RWPE2 (cell line): ENCODE data around the gene CDC42BPA.

Source experiments
- ATAC-seq: fragments of 200-7000 bp; cut with Tn5 transposase; 3 replicates; pipeline ENCODE4 v1.9.1; 2021; ENCODE audit warnings: low read depth
- DNase-seq: peaks from one replicate; pipeline ENCODE4 v3.0.0-alpha.2; 2020; ENCODE audit warnings: low spot score
- H3K27ac ChIP-seq: fragments of 450-650 bp; 2 replicates; pipeline ENCODE4 v1.5.1; 2017; ENCODE audit warnings: mild to moderate bottlenecking; ENCODE audit not compliant: poor library complexity, severe bottlenecking
- H3K27me3 ChIP-seq: fragments of 250-450 bp; sonication (Bioruptor Pico); 2 replicates; pipeline ENCODE4 v1.5.1; 2021; ENCODE audit warnings: mild to moderate bottlenecking, moderate library complexity; ENCODE audit not compliant: insufficient read depth, poor library complexity, severe bottlenecking
- H3K36me3 ChIP-seq: fragments of 250-450 bp; sonication (Bioruptor Pico); 2 replicates; pipeline ENCODE4 v1.5.1; 2020; ENCODE audit warnings: low read depth, mild to moderate bottlenecking, moderate library complexity
- H3K4me1 ChIP-seq: fragments of 250-450 bp; sonication (Bioruptor Pico); 2 replicates; pipeline ENCODE4 v1.5.1; 2021; ENCODE audit warnings: mild to moderate bottlenecking, moderate library complexity; ENCODE audit not compliant: insufficient read depth, poor library complexity, severe bottlenecking
- H3K4me3 ChIP-seq: fragments of 250-450 bp; sonication (Bioruptor Pico); 2 replicates; pipeline ENCODE4 v1.5.1; 2021; ENCODE audit warnings: mild to moderate bottlenecking, moderate library complexity; ENCODE audit not compliant: severe bottlenecking
- H3K9me3 ChIP-seq: fragments of 250-450 bp; sonication (Bioruptor Pico); 2 replicates; pipeline ENCODE4 v1.5.1; 2021; ENCODE audit warnings: mild to moderate bottlenecking, moderate library complexity; ENCODE audit not compliant: severe bottlenecking
- TF ChIP-seq, protein P1 (sequence below): fragments of 450-650 bp; IDR thresholded peaks from one replicate; pipeline ENCODE4 v1.5.1; 2017; ENCODE audit warnings: mild to moderate bottlenecking, moderate library complexity; ENCODE audit not compliant: poor library complexity, severe bottlenecking

Gene CDC42BPA

DNA sequence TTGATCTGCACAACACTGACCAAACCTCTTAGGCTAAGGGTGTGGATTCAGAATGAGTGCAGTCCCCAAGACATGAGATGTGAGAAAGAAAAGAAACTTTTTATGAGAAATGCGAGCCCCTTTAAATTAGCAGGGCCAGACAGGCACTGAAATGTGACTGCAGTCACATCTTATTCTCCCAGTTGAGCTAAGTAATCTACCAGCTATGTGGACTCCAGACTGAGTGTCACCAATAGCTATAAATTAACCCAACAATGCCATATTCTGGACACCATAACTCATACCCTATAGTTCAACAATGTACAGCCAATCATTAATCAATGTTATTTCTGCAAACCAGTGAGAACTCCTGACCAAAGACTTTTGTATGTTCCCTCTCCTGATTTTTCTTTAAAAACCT is 225.0 kb downstream of the CDC42BPA start:
- H3K9me3 ChIP-seq = no peaks in the 10 kb centered on the region
- no peak for DNase-seq
- no peak overlapping the region for H3K4me3 ChIP-seq
- TF ChIP-seq, protein P1, sequence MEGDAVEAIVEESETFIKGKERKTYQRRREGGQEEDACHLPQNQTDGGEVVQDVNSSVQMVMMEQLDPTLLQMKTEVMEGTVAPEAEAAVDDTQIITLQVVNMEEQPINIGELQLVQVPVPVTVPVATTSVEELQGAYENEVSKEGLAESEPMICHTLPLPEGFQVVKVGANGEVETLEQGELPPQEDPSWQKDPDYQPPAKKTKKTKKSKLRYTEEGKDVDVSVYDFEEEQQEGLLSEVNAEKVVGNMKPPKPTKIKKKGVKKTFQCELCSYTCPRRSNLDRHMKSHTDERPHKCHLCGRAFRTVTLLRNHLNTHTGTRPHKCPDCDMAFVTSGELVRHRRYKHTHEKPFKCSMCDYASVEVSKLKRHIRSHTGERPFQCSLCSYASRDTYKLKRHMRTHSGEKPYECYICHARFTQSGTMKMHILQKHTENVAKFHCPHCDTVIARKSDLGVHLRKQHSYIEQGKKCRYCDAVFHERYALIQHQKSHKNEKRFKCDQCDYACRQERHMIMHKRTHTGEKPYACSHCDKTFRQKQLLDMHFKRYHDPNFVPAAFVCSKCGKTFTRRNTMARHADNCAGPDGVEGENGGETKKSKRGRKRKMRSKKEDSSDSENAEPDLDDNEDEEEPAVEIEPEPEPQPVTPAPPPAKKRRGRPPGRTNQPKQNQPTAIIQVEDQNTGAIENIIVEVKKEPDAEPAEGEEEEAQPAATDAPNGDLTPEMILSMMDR = no peak
- H3K36me3 ChIP-seq = no peaks in the 10 kb centered on the region
- H3K4me1 ChIP-seq = no peaks in the 10 kb centered on the region
- no peak for ATAC-seq
- H3K27me3 ChIP-seq = no peaks in the 10 kb centered on the region
- H3K27ac ChIP-seq = no peak overlapping the region

DNA sequence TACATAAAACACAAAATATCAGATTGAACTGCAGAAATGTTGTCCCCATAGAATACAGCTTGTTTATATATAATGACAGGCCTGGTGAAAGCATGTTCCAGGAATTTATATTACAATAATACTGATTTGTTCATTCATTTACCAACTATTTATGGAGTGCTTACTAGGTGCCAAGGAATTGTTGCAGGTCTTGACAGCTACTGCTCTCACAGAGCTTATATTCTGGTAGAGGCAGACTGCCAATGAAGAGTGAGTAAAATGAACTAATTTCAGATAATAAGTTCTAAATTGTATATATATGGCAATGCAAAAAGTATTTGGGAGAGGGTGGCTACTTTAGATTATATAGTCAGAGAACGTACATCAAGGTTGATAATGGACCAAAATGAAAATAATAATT is 226.2 kb downstream of the CDC42BPA start:
- Histone ChIP-seq H3K27ac (no peak overlapping the region), H3K27me3 (no peaks in the 10 kb centered on the region), H3K9me3 (no peaks in the 10 kb centered on the region), H3K36me3 (no peaks in the 10 kb centered on the region), H3K4me1 (no peaks in the 10 kb centered on the region), H3K4me3 (no peak overlapping the region)
- TF ChIP-seq, protein P1 = no peak
- DNase-seq (no peak), ATAC-seq (no peak)

DNA sequence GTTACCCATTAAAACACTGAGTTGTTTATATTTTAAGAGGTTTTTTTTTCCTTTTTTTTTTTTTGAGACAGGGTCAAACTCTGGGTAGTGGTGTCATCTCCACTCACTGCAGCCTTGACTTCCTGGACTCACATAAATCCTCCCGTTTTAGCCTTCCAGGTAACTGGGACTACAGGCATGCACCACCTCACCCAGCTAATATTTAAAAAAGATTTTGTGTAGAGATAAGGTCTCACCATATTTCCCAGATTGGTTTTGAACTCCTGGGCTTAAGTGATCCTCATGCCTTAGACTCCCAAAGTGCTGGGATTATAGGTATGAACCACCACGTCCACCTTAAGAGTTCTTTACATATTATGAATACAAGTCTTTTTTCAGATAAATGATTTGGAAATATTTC is 231.7 kb downstream of the CDC42BPA start:
- ATAC-seq (no peak), DNase-seq (no peak)
- Histone ChIP-seq H3K4me1 (no peaks in the 10 kb centered on the region), H3K4me3 (no peak overlapping the region), H3K9me3 (no peaks in the 10 kb centered on the region), H3K36me3 (no peaks in the 10 kb centered on the region), H3K27me3 (no peaks in the 10 kb centered on the region), H3K27ac (no peak overlapping the region)
- TF ChIP-seq, protein P1 = no peak

DNA sequence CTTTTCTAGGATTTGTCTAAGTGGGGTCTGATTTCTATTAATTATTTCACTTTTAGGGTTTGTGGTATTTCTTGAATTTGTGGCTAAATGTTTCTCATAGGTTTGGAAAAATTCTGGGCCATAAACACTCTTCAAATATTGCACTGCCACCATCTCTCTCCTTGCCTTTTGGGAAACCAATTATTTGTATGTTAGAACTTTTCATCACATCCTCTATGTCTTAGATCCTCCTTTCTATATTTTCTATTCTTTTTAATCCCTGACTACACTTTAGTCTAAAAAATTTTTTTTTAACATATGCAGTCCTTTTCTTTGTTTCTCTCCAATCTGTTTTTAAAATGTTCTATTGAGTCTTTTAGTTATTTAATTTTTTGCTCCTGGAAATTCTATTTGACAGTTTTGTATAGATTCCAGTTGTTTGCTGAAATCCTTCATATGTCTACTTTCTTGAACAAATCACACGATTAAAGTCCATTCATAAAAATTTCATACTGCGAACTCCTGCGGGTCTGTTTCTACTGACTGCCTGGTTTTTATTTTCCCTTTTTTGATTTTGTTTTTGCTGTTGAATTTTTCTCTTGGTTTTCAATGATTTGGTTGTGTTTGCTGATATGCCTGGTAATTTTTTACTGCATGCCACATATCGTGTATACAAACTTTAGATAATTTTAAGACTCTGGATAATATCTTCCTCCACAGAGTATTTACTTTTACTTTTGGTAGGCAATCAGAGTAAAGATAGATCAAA is 235.1 kb downstream of the CDC42BPA start:
- no peaks in the 10 kb centered on the region for H3K27me3 ChIP-seq
- no peaks in the 10 kb centered on the region for H3K4me1 ChIP-seq
- H3K27ac ChIP-seq = no peak overlapping the region
- no peaks in the 10 kb centered on the region for H3K9me3 ChIP-seq
- ATAC-seq (no peak), DNase-seq (no peak)
- no peaks in the 10 kb centered on the region for H3K36me3 ChIP-seq
- H3K4me3 ChIP-seq = no peak overlapping the region
- TF ChIP-seq, protein P1 = no peak

DNA sequence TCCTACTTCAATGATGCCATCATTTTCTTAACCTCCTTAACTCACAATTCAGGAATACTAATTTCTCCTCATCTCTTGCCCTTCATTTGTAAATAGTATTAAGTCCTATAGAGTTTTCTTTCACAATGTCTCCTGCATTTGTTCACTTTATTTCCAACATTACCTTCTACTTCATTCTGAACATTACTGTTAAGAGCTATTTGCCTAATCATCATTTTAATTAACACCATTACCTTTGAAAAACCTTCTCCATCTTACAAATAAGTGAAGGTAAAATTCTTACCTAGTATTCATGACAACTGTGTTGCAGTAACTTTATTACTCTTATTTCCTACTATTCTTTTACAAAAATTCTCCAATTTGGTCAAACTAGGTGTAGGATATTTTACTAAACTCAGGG is 240.5 kb downstream of the CDC42BPA start:
- Histone ChIP-seq H3K27me3 (no peaks in the 10 kb centered on the region), H3K4me3 (no peak overlapping the region), H3K36me3 (peaks cover 9% of the 10 kb centered on the region; the same call in 1 of the 2 replicates), H3K4me1 (no peaks in the 10 kb centered on the region), H3K9me3 (no peaks in the 10 kb centered on the region), H3K27ac (no peak overlapping the region)
- DNase-seq = no peak
- no peak for ATAC-seq
- TF ChIP-seq, protein P1 = no peak
